Measurements from ENCODE around the gene CABLES2.
A peak's percentile ranks its signal among the peaks of the same experiment; 100 is the strongest.

Gene CABLES2

DNA sequence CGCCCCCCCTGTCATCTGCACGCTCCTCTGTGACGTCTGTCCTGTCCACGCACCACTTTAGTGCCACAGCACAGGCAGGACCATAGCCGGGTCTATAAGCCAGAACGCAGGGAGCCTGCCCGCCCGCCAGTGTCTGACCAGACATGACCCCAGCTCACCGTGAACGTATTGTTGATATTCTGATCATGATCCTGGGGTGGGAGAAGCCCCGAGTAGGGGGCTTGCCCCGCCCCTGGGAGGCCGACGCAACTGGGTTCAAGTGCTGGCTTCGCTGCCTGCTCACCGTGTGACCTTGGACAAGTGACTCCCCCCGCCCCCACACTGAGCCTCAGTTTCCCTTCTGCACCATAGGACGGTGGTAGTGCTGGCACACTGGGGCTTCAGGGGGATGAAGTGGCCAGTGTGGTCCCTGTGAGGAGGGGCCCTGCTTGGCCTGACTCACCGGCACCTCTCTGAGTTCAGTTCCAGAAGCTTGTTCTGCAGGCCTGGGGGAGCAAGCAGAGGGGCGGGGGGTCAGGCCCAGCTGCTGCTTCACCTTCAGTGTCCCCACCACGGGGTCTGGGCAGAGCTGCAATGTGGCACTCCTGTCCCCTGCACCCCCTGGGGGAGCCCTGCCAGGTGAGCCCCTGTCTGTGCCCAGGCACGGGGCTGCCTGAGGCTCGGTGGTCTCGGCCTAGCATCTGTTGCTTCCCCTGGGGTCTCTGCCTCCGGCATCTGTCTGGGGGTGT, 11.1 kb upstream of the CABLES2 start:
- DNase-seq = no peak

- no peak for DNase-seq
These were observed 9.9 kb upstream of the CABLES2 start for GRCh38 chr20:62416651-62417637.

GRCh38 chr20:62415354-62416111, 8.4 kb upstream of the CABLES2 start:
- DNase-seq = no peak

- no peak for DNase-seq
These were observed 6.9 kb upstream of the CABLES2 start for GRCh38 chr20:62413896-62414481.

GRCh38 chr20:62413025-62413570, 6.0 kb upstream of the CABLES2 start:
- DNase-seq = no peak

DNA sequence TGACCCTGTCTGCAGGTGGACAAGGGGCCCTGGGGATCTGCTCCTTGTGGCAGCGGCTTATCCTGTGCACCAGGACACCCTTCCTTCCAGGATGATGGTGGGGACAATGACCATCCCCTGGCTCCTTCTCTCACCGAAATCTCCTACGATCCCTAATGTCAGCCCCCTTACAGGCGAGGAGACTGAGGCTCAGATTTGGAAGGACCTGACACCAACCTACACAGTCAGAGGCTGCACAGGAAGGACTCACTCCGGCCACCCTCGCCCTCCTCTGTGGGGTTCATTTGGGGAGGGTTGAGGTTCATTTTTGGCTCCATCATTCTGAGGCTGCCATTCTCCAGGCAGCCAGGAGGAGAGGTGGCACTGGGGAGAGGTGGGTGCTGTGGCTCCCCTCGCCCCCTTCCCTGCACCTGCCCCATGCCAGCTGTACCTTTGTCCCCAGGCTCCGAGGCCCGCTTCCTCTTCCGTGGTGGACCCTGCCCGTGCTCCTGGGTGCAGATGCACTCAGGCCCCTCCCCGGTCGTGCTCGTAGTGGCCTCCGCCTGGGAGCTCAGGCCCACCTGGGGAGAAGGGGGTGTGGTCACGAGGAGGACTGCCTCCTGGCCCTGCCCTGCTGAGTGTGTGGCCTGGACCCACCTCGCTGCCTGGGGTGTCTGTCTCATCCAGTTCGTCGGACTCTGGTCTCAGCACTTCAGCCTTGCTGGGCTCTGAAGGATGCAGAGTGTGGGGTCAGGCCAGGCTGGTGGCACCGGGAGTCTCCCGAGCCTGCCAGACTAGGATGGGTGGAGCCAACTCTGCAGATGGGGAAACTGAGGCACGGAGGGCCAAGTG, 5.3 kb upstream of the CABLES2 start:
- DNase-seq = no peak

DNA sequence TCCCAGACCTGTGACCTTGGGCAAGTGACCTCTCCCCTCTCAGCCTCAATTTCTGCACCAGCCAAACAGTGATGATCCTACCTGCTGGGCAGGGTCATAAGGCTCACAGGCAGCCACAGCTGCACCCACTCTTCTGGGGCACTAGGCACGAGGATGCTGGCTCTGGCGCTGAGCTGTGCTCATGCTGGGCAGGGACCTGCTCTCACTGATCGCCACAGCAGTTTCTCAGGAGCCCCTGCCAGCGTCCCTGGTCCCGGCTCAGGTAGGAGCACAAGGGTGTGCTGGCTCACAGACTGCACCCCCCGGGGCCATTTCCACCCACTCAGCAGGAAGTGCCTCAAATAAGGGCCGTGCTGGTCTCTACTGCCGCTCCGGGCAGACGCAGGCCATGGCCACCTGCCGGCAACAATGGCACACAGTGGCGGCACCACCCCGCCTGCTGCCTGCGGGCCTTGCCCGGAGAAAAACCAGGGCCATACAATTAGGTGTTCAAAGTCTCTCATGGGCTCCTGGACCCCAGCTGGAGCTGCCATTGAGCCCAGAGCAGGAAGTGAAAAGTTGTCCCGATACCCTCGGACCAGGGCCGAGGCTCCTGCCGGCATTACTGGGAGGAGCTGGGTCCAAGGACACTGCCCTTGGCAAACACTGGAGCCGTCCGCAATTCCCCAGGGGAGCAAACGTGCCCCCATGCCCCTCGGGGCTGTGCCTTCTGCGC, 4.6 kb upstream of the CABLES2 start:
- no peak for DNase-seq

DNA sequence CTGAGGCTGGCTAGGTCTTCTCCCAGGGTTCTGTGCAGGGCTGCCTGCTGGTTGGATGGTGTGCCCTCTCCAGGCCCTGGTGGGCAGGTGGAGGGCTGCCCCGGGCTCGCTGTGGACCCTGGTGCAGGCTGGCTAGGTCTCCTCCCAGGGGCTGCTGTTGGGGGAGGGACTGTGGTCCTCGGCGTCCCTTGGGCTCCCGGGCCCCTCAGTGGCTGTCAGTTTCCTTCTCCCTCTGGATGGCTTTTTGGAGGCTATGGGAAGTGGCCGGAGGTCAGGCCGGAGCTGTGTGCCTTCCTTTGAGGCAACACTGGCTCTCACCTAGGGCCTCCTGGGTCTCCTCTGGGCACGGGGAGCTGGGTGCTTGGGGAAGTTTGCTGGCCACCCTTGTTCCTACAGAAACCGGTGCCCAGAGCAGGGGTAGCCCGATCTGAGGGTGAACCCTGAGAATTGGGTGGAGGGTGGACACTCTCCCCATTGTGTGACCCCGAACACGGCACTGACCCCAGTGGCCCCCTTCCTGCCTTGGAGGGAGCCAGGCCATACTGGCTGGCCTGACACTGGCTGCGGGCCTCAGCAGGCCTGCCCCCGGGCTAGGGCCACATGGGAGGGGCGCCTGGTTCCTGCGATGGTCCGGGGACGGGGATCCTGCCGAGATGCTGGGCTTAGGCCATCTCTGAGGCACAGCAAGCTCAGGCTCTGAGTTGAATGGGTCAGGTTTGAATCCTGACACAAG, 3.8 kb upstream of the CABLES2 start:
- DNase-seq = no peak

DNA sequence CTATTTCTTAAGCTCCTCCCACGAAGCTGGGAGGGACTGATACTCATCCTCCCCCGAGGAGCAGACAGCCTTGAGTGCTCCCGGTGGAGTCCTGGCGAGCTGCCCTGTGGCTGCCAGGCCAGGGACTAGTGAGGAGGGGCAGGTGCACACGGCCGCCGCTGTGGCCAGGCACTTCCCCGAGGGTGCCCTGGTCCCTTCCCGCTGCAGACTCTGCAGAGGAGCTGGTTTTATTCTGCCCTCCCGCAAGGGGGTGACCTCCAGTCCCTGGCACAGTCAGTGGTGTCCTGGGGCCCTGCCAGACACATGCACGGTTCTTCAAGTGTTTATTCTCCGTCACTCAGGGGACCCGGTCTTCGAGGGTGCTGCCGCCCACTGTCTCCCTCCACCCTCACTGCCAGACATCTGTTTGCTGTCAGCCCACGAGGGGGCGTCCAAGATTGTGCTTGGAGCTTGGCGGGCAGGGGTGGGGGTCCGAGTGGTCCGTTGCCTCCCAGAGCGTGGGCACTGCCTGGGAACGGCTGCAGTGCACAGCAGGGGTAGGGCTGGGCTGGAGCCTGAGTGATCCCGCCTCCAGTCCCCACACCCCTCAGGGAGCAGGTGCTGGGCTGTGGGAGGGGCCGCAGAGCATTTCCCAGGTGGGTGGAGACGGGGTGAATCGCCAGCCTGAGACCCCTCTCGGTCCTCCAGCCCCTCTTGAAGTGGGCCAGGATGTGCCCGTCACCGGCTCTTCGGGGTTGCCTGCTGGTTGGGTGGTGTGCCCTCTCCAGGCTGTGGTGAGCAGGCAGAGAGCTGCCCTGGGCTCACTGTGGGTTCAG, 3.1 kb upstream of the CABLES2 start:
- peak; percentile 56 for DNase-seq

GRCh38 chr20:62409086-62409853, 2.2 kb upstream of the CABLES2 start:
- DNase-seq = no peak

- no peak for DNase-seq
These were observed 1.6 kb upstream of the CABLES2 start for GRCh38 chr20:62408640-62409039.

GRCh38 chr20:62408055-62408454, 970 bp upstream of the CABLES2 start:
- no peak for DNase-seq

DNA sequence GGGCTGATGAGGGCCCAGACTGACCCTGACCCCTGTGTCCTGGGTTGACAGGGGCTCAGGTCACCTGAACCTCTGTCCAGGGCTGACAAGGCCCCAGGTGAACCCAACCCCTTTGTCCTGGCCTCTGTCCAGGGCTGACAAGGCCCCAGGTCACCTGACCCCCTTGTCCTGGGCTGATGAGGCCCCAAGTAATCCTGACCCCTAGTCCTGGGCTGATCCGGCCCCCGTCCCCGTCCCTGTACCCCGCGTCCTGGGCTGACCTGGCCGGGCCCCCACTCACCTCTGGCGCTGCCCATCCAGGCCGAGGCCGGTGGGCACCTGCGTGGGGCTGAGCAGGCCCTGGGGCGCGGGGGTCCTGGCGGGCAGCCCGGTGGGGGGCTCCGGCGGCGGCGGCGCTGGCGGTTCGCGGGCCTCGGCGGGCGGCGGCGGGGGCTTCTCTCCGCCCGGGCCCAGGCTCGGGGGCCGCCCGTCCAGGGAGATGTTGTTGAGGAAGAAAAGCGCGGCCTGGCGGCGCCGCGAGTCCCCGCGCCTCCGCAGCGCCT, 379 bp downstream of the CABLES2 start:
- no peak for DNase-seq

GRCh38 chr20:62405981-62406513, 1.0 kb downstream of the CABLES2 start:
- DNase-seq = no peak

GRCh38 chr20:62405108-62405980, 1.7 kb downstream of the CABLES2 start:
- peak; percentile 5 for DNase-seq

GRCh38 chr20:62404761-62405107, 2.4 kb downstream of the CABLES2 start:
- no peak for DNase-seq

GRCh38 chr20:62404112-62404665, 2.9 kb downstream of the CABLES2 start:
- no peak for DNase-seq

Measured in NCI-H226 (cell line).